CD4-positive, CD25-positive, alpha-beta regulatory T cell (primary cell): ENCODE measurements around the gene PTGR3. TPM values are rescaled to one million over a fixed set of nuclear protein-coding genes. Genes with fewer than 3 reads are reported as not detected.

Source experiments
- ATAC-seq, 2 donors: fragments of 150-1000 bp; cut with Tn5 transposase; one replicate each; pipeline ENCODE4 v1.10.0; 2021; ENCODE audit warnings: low read depth in 2 of 2, moderate number of reproducible peaks in 2 of 2, moderate library complexity in 1 of 2
- DNase-seq, 3 donors: peaks; one replicate each; pipeline versions ENCODE4 v3.0.0 to v3.0.0-alpha.2; 2012 to 2022; ENCODE audit warnings: mixed read lengths in 1 of 3
- H3K27ac ChIP-seq: one replicate; pipeline ENCODE4 v1.7.0; 2013; ENCODE audit warnings: mild to moderate bottlenecking, low read length; ENCODE audit not compliant: insufficient read depth, poor library complexity, severe bottlenecking
- H3K27me3 ChIP-seq: one replicate; pipeline ENCODE4 v1.7.0; 2013; ENCODE audit warnings: low read length; ENCODE audit not compliant: control insufficient read depth, insufficient read depth
- H3K36me3 ChIP-seq: one replicate; pipeline ENCODE4 v1.7.0; 2013; ENCODE audit warnings: mild to moderate bottlenecking, low read length, moderate library complexity; ENCODE audit not compliant: control insufficient read depth, insufficient read depth
- H3K4me1 ChIP-seq: 2 replicates; pipeline ENCODE4 v1.7.0; 2013; ENCODE audit warnings: mild to moderate bottlenecking, low read length; ENCODE audit not compliant: insufficient read depth, control insufficient read depth, poor library complexity, severe bottlenecking
- H3K4me3 ChIP-seq: one replicate; pipeline ENCODE4 v1.7.0; 2013; ENCODE audit warnings: low read depth, mild to moderate bottlenecking, low read length, moderate library complexity
- H3K9me3 ChIP-seq, 2 experiments: 1 replicate in 1 of 2; 2 replicates in 1 of 2; pipeline ENCODE4 v1.7.0; 2013; ENCODE audit warnings: low read length in 2 of 2, mild to moderate bottlenecking in 1 of 2, moderate library complexity in 1 of 2; ENCODE audit not compliant: control insufficient read depth in 2 of 2
- H3K27ac Mint-ChIP-seq, 3 donors: one replicate each; pipeline ENCODE4 v1.8.0; 2020 to 2022; ENCODE audit warnings: mild to moderate bottlenecking in 3 of 3, mixed read lengths in 3 of 3, moderate library complexity in 2 of 3
- H3K27me3 Mint-ChIP-seq: one replicate; pipeline ENCODE4 v1.8.0; 2022; ENCODE audit warnings: mild to moderate bottlenecking, mixed read lengths
- H3K36me3 Mint-ChIP-seq: one replicate; pipeline ENCODE4 v1.8.0; 2020; ENCODE audit warnings: mixed read lengths
- H3K4me1 Mint-ChIP-seq, 4 donors: one replicate each; pipeline ENCODE4 v1.8.0; 2020 to 2022; ENCODE audit warnings: mixed read lengths in 4 of 4, mild to moderate bottlenecking in 1 of 4
- H3K4me3 Mint-ChIP-seq, 4 donors: one replicate each; pipeline ENCODE4 v1.8.0; 2020 to 2022; ENCODE audit warnings: mild to moderate bottlenecking in 4 of 4, mixed read lengths in 4 of 4, moderate library complexity in 3 of 4
- H3K9me3 Mint-ChIP-seq, 7 donors: one replicate each; pipeline ENCODE4 v1.8.0; 2020 to 2022; ENCODE audit warnings: mixed read lengths in 7 of 7, mild to moderate bottlenecking in 3 of 7, moderate library complexity in 2 of 7
- polyA plus RNA-seq, 4 donors: library from polyadenylated mRNA; unstranded; fragments of 300-500 nt; fragmentation: Illumina TruSeq; gene quantifications; one replicate each; pipeline ENCODE4 v1.2.3, GENCODE V29; 2021
- total RNA-seq: library from RNA; stranded (reverse); gene quantifications from one replicate; pipeline ENCODE4 v1.2.3, GENCODE V29; 2022

PTGR3 gene
- total and polyA plus RNA-seq, 5 donors from 2014 or later = 18.6 to 33.3 (median 25.5) TPM

- Mint-ChIP-seq H3K4me1 (peaks cover 0 to 2% (median 0%) of the 10 kb centered on the region in 4 donors), H3K27ac (no peak overlapping the region), H3K36me3 (no peaks in the 10 kb centered on the region), H3K27me3 (peaks cover 4% of the 10 kb centered on the region), H3K4me3 (no peak overlapping the region), H3K9me3 (no peaks in the 10 kb centered on the region)
- no peaks in the 10 kb centered on the region for H3K36me3 ChIP-seq
- no peaks in the 10 kb centered on the region for H3K9me3 ChIP-seq
- H3K4me3 ChIP-seq = no peak overlapping the region
- DNase-seq = no peak
- no peak overlapping the region for H3K27ac ChIP-seq
- H3K4me1 ChIP-seq = no peaks in the 10 kb centered on the region
- ATAC-seq = no peak
- H3K27me3 ChIP-seq = no peaks in the 10 kb centered on the region
Observed at GRCh38 chr18:75169411-75169810, 39.5 kb downstream of the PTGR3 start.

- Mint-ChIP-seq H3K36me3 (no peaks in the 10 kb centered on the region), H3K4me1 (no peaks in the 10 kb centered on the region), H3K4me3 (no peak overlapping the region), H3K9me3 (no peaks in the 10 kb centered on the region), H3K27ac (no peak overlapping the region), H3K27me3 (peaks cover 4% of the 10 kb centered on the region)
- Histone ChIP-seq H3K9me3 (no peaks in the 10 kb centered on the region), H3K27ac (no peak overlapping the region), H3K36me3 (no peaks in the 10 kb centered on the region), H3K27me3 (no peaks in the 10 kb centered on the region), H3K4me3 (no peak overlapping the region), H3K4me1 (no peaks in the 10 kb centered on the region)
- ATAC-seq (no peak), DNase-seq (no peak)
Observed at GRCh38 chr18:75168619-75169018, 40.3 kb downstream of the PTGR3 start.

GRCh38 chr18:75167759-75168618, 41.0 kb downstream of the PTGR3 start:
- H3K27ac Mint-ChIP-seq = no peak overlapping the region
- H3K4me1 Mint-ChIP-seq = no peaks in the 10 kb centered on the region
- no peak for ATAC-seq
- no peaks in the 10 kb centered on the region for H3K27me3 ChIP-seq
- no peak for DNase-seq
- no peak overlapping the region for H3K4me3 ChIP-seq
- no peaks in the 10 kb centered on the region for H3K9me3 Mint-ChIP-seq
- no peak overlapping the region for H3K4me3 Mint-ChIP-seq
- H3K27ac ChIP-seq = no peak overlapping the region
- no peaks in the 10 kb centered on the region for H3K36me3 Mint-ChIP-seq
- H3K9me3 ChIP-seq = no peaks in the 10 kb centered on the region
- no peaks in the 10 kb centered on the region for H3K4me1 ChIP-seq
- H3K27me3 Mint-ChIP-seq = peaks cover 4% of the 10 kb centered on the region
- H3K36me3 ChIP-seq = no peaks in the 10 kb centered on the region

DNA sequence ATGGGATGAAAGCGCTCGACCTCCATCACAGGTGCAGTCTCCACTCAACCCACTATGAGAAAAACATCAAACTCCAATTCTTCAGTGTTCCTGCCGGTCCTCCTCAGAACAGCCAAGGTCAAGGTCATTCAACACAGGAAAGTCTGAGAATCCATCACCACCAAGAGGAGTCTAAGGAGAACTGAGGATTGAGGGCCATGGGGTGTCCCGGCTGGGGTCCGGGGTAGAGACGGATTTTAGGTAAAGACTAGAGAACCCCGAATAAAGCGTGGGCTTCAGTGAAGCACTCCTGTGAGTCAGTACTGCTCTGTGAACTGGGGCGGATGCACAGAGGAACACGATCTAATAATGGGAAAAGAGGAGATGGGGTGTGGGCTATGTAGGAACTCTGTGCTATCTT, 41.8 kb downstream of the PTGR3 start:
- H3K4me3 ChIP-seq = no peak overlapping the region
- Mint-ChIP-seq H3K9me3 (no peaks in the 10 kb centered on the region), H3K36me3 (no peaks in the 10 kb centered on the region), H3K4me3 (no peak overlapping the region), H3K4me1 (peaks cover 0 to under 1% (median 0%) of the 10 kb centered on the region in 4 donors), H3K27me3 (peaks cover 3% of the 10 kb centered on the region), H3K27ac (no peak overlapping the region)
- no peaks in the 10 kb centered on the region for H3K27me3 ChIP-seq
- DNase-seq (no peak), ATAC-seq (no peak)
- H3K9me3 ChIP-seq = no peaks in the 10 kb centered on the region
- H3K36me3 ChIP-seq = no peaks in the 10 kb centered on the region
- no peaks in the 10 kb centered on the region for H3K4me1 ChIP-seq
- H3K27ac ChIP-seq = no peak overlapping the region

DNA sequence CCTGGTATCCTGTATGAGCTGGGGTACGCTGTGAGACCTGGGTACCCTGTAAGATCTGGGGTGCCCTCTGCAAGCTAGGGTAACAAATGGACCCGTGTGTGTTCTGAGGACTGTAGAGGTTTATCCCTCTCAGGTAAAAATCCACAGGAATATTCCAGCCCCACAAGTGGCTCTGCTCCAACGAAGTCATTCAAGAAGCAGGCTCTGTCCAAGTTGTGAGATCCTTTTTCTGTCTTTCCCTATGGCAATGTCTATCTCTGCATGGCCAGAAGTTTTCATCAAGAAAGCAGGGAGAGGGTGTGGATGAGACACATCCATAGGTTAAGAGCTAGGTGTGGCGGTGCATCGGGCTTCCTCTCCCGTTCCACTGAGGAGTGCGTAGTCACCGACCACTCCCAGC, 43.0 kb downstream of the PTGR3 start:
- Histone ChIP-seq H3K27ac (no peak overlapping the region), H3K4me3 (no peak overlapping the region), H3K27me3 (no peaks in the 10 kb centered on the region), H3K36me3 (no peaks in the 10 kb centered on the region), H3K9me3 (no peaks in the 10 kb centered on the region), H3K4me1 (peaks cover 8% of the 10 kb centered on the region)
- Mint-ChIP-seq H3K9me3 (no peaks in the 10 kb centered on the region), H3K27ac (no peak overlapping the region), H3K36me3 (no peaks in the 10 kb centered on the region), H3K4me3 (no peak overlapping the region), H3K27me3 (peaks cover 13% of the 10 kb centered on the region), H3K4me1 (peaks cover 0 to 13% (median 8%) of the 10 kb centered on the region in 4 donors)
- ATAC-seq (no peak), DNase-seq (no peak)

GRCh38 chr18:75164479-75164878, 44.5 kb downstream of the PTGR3 start:
- Histone ChIP-seq H3K27me3 (no peaks in the 10 kb centered on the region), H3K27ac (no peak overlapping the region), H3K4me1 (peaks cover 8% of the 10 kb centered on the region), H3K36me3 (no peaks in the 10 kb centered on the region), H3K9me3 (no peaks in the 10 kb centered on the region), H3K4me3 (no peak overlapping the region)
- H3K27me3 Mint-ChIP-seq = peaks cover 18% of the 10 kb centered on the region
- H3K27ac Mint-ChIP-seq = no peak overlapping the region
- H3K4me3 Mint-ChIP-seq = no peak overlapping the region
- no peak for ATAC-seq
- H3K4me1 Mint-ChIP-seq = peaks cover 0 to 13% (median 8%) of the 10 kb centered on the region in 4 donors
- DNase-seq = no peak
- H3K36me3 Mint-ChIP-seq = no peaks in the 10 kb centered on the region
- no peaks in the 10 kb centered on the region for H3K9me3 Mint-ChIP-seq

- Mint-ChIP-seq H3K27me3 (peaks cover 18% of the 10 kb centered on the region), H3K4me3 (no peak overlapping the region), H3K9me3 (no peaks in the 10 kb centered on the region), H3K27ac (no peak overlapping the region), H3K4me1 (peaks cover 0 to 13% (median 8%) of the 10 kb centered on the region in 4 donors), H3K36me3 (no peaks in the 10 kb centered on the region)
- DNase-seq (no peak), ATAC-seq (no peak)
- Histone ChIP-seq H3K9me3 (no peaks in the 10 kb centered on the region), H3K27me3 (no peaks in the 10 kb centered on the region), H3K4me3 (no peak overlapping the region), H3K36me3 (no peaks in the 10 kb centered on the region), H3K27ac (no peak overlapping the region), H3K4me1 (peaks cover 8% of the 10 kb centered on the region)
Observed at GRCh38 chr18:75163736-75164135, 45.2 kb downstream of the PTGR3 start.

GRCh38 chr18:75162978-75163377, 46.0 kb downstream of the PTGR3 start:
- H3K4me1 Mint-ChIP-seq = peaks cover 0 to 13% (median 8%) of the 10 kb centered on the region in 4 donors
- H3K4me3 Mint-ChIP-seq = no peak overlapping the region
- Histone ChIP-seq H3K9me3 (no peaks in the 10 kb centered on the region), H3K27ac (no peak overlapping the region), H3K36me3 (no peaks in the 10 kb centered on the region), H3K4me3 (no peak overlapping the region), H3K27me3 (no peaks in the 10 kb centered on the region), H3K4me1 (peaks cover 8% of the 10 kb centered on the region)
- H3K27ac Mint-ChIP-seq = no peak overlapping the region
- H3K36me3 Mint-ChIP-seq = no peaks in the 10 kb centered on the region
- DNase-seq (no peak), ATAC-seq (no peak)
- H3K27me3 Mint-ChIP-seq = peaks cover 18% of the 10 kb centered on the region
- H3K9me3 Mint-ChIP-seq = peaks cover 0 to 1% (median 0%) of the 10 kb centered on the region in 7 donors
